Hepatocyte (in vitro differentiated cells): Measurements from ENCODE around the gene TTF2. TPM values are rescaled to one million over a fixed set of nuclear protein-coding genes. Genes with fewer than 3 reads are reported as not detected.
"Not testable (repeated sequence)": the region's sequence is repeated elsewhere in the genome, so short reads cannot be mapped to it uniquely, and the experiment has no call there.

ENCODE experiments used
- DNase-seq: peaks from one replicate; pipeline ENCODE4 v3.0.0-alpha.2; 2016; ENCODE audit warnings: low spot score
- H2AFZ ChIP-seq: fragments of 200-600 bp; sonication (generic); 2 replicates; pipeline ENCODE4 v1.6.0; 2016; ENCODE audit warnings: antibody characterized with exemption, mild to moderate bottlenecking
- H3K27ac ChIP-seq: fragments of 200-600 bp; sonication (generic); 2 replicates; pipeline ENCODE4 v1.5.1; 2016; ENCODE audit warnings: mild to moderate bottlenecking
- H3K27me3 ChIP-seq: fragments of 200-600 bp; sonication (generic); 2 replicates; pipeline ENCODE4 v1.6.1; 2016
- H3K36me3 ChIP-seq: fragments of 200-600 bp; sonication (generic); replicated peaks from 2 replicates; pipeline ENCODE4 v1.5.1; 2016; ENCODE audit warnings: low read depth; ENCODE audit not compliant: insufficient read depth
- H3K4me1 ChIP-seq: fragments of 200-600 bp; sonication (generic); 2 replicates; pipeline ENCODE4 v1.5.1; 2016; ENCODE audit warnings: mild to moderate bottlenecking, moderate library complexity; ENCODE audit not compliant: insufficient read depth
- H3K4me2 ChIP-seq: fragments of 200-600 bp; sonication (generic); 2 replicates; pipeline ENCODE4 v1.6.0; 2016
- H3K4me3 ChIP-seq: fragments of 200-600 bp; sonication (generic); 2 replicates; pipeline ENCODE4 v1.5.1; 2016; ENCODE audit warnings: mild to moderate bottlenecking
- H3K79me2 ChIP-seq: fragments of 200-600 bp; sonication (generic); 2 replicates; pipeline ENCODE4 v1.6.0; 2017; ENCODE audit warnings: mild to moderate bottlenecking
- H3K9me2 ChIP-seq: fragments of 200-600 bp; sonication (generic); replicated peaks from 2 replicates; pipeline ENCODE4 v1.6.0; 2017; ENCODE audit warnings: mild to moderate bottlenecking; ENCODE audit not compliant: insufficient read depth
- H3K9me3 ChIP-seq: fragments of 200-600 bp; sonication (generic); 2 replicates; pipeline ENCODE4 v1.5.1; 2016; ENCODE audit warnings: low read depth, mild to moderate bottlenecking
- H4K20me1 ChIP-seq: fragments of 200-600 bp; sonication (generic); 2 replicates; pipeline ENCODE4 v1.6.0; 2016; ENCODE audit warnings: mild to moderate bottlenecking; ENCODE audit not compliant: insufficient read depth, poor library complexity, severe bottlenecking
- EZH2 ChIP-seq: fragments of 200-600 bp; sonication (generic); IDR thresholded peaks from 2 replicates; pipeline ENCODE4 v1.6.1; 2016; ENCODE audit warnings: antibody characterized with exemption, mild to moderate bottlenecking, borderline replicate concordance
- EZH2phosphoT487 ChIP-seq: fragments of 200-600 bp; sonication (generic); IDR thresholded peaks from one replicate; pipeline ENCODE4 v1.6.1; 2018; ENCODE audit warnings: antibody characterized with exemption, mild to moderate bottlenecking, low read depth, moderate library complexity; ENCODE audit not compliant: unreplicated experiment, severe bottlenecking
- WGBS: methylation state at CpG from one replicate; pipeline ENCODE4 v1.1.6; 2016; ENCODE audit warnings: low lambda C conversion rate; ENCODE audit errors: missing lambda C conversion rate; 5-methylcytosine and 5-hydroxymethylcytosine counted together
- polyA plus RNA-seq: library from polyadenylated mRNA; unstranded; fragments of >200 nt; fragmentation: Nextera tagmentation; extraction: Ambion mirVana; gene quantifications from 2 replicates; pipeline ENCODE4 v1.2.1, GENCODE V29; 2016
- total RNA-seq: library from RNA; depleted of rRNA; stranded (reverse); fragments of >200 nt; gene quantifications from 2 replicates; pipeline ENCODE4 v1.2.3, GENCODE V29; 2014
- TF ChIP-seq, protein P1 (sequence below): fragments of 200-600 bp; sonication (generic); IDR thresholded peaks from 2 replicates; pipeline ENCODE4 v1.5.1; 2016; ENCODE audit warnings: antibody characterized with exemption, mild to moderate bottlenecking; ENCODE audit not compliant: poor library complexity

TTF2 gene
- total and polyA plus RNA-seq, 2 experiments from 2014 or later, result 13.8 to 14.3 TPM

GRCh38 chr1:117098287-117098890 is 38.3 kb downstream of the TTF2 start:
- H3K79me2 ChIP-seq, result no peaks in the 10 kb centered on the region
- H3K4me1 ChIP-seq, result peaks cover 12% of the 10 kb centered on the region
- no peak overlapping the region for H3K4me2 ChIP-seq
- H3K27me3 ChIP-seq, result no peaks in the 10 kb centered on the region
- H3K36me3 ChIP-seq, result no peaks in the 10 kb centered on the region
- no peaks in the 10 kb centered on the region for H3K9me3 ChIP-seq
- WGBS, result 88% methylated on average over 4 of the region's 4 CpGs
- no peaks in the 10 kb centered on the region for H3K9me2 ChIP-seq
- TF ChIP-seq EZH2, result no peak
- TF ChIP-seq, protein P1, sequence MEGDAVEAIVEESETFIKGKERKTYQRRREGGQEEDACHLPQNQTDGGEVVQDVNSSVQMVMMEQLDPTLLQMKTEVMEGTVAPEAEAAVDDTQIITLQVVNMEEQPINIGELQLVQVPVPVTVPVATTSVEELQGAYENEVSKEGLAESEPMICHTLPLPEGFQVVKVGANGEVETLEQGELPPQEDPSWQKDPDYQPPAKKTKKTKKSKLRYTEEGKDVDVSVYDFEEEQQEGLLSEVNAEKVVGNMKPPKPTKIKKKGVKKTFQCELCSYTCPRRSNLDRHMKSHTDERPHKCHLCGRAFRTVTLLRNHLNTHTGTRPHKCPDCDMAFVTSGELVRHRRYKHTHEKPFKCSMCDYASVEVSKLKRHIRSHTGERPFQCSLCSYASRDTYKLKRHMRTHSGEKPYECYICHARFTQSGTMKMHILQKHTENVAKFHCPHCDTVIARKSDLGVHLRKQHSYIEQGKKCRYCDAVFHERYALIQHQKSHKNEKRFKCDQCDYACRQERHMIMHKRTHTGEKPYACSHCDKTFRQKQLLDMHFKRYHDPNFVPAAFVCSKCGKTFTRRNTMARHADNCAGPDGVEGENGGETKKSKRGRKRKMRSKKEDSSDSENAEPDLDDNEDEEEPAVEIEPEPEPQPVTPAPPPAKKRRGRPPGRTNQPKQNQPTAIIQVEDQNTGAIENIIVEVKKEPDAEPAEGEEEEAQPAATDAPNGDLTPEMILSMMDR, result no peak
- no peak for TF ChIP-seq EZH2phosphoT487
- no peak overlapping the region for H3K27ac ChIP-seq
- H3K4me3 ChIP-seq, result no peak overlapping the region
- no peak for DNase-seq
- no peaks in the 10 kb centered on the region for H4K20me1 ChIP-seq
- H2AFZ ChIP-seq, result no peak overlapping the region

DNA sequence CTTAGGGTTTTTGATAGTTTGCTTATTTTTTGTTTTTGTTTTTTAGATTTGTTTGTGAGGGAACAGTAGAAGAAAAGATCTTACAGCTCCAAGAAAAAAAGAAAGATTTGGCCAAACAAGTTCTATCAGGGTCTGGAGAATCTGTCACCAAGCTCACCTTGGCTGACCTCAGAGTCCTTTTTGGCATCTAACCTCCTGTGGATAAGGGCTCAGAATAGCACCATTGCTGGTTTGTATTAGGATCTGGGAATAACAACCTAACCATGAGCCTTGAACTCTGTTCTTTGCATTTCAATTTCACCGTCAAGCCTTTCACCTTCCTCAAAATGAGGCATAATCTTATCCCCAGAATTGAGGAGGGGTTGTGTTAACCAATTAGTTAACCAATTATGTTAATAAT is 41.2 kb downstream of the TTF2 start:
- Histone ChIP-seq H3K9me2 (no peaks in the 10 kb centered on the region), H3K36me3 (no peaks in the 10 kb centered on the region), H3K79me2 (no peaks in the 10 kb centered on the region), H2AFZ (no peak overlapping the region), H3K4me1 (no peaks in the 10 kb centered on the region), H3K9me3 (no peaks in the 10 kb centered on the region), H4K20me1 (no peaks in the 10 kb centered on the region), H3K27ac (no peak overlapping the region), H3K27me3 (no peaks in the 10 kb centered on the region), H3K4me3 (no peak overlapping the region), H3K4me2 (no peak overlapping the region)
- 97% methylated on average over 1 of the region's 1 CpG for WGBS
- TF ChIP-seq EZH2 (no peak), EZH2phosphoT487 (no peak)
- TF ChIP-seq, protein P1, result no peak
- no peak for DNase-seq

GRCh38 chr1:117101858-117102257 is 41.7 kb downstream of the TTF2 start:
- H3K27ac ChIP-seq, H3K4me3 ChIP-seq, H3K9me3 ChIP-seq, DNase-seq, H3K79me2 ChIP-seq, H2AFZ ChIP-seq, H3K4me1 ChIP-seq, H3K9me2 ChIP-seq, H3K27me3 ChIP-seq, H4K20me1 ChIP-seq, H3K4me2 ChIP-seq, H3K36me3 ChIP-seq: not testable (repeated sequence)
- WGBS, result 97% methylated on average over 3 of the region's 3 CpGs

- H4K20me1 ChIP-seq, result no peaks in the 10 kb centered on the region
- no peaks in the 10 kb centered on the region for H3K36me3 ChIP-seq
- no peak overlapping the region for H3K4me3 ChIP-seq
- H3K27ac ChIP-seq, result no peak overlapping the region
- H3K27me3 ChIP-seq, result no peaks in the 10 kb centered on the region
- H3K79me2 ChIP-seq, result no peaks in the 10 kb centered on the region
- no peak overlapping the region for H2AFZ ChIP-seq
- TF ChIP-seq, protein P1, result no peak
- TF ChIP-seq EZH2 (no peak), EZH2phosphoT487 (no peak)
- H3K4me1 ChIP-seq, result no peaks in the 10 kb centered on the region
- DNase-seq, result no peak
- H3K9me3 ChIP-seq, result no peaks in the 10 kb centered on the region
- H3K9me2 ChIP-seq, result no peaks in the 10 kb centered on the region
- H3K4me2 ChIP-seq, result no peak overlapping the region
- 57% methylated on average over 3 of the region's 3 CpGs for WGBS
Observed at GRCh38 chr1:117104986-117105385, 44.9 kb downstream of the TTF2 start.
